GM18867 (cell line): ENCODE measurements around the gene PRDM16.

ENCODE experiments used
- ATAC-seq: cut with Tn5 transposase; IDR thresholded peaks from one replicate; pipeline ENCODE4 v1.9.1; 2021; ENCODE audit warnings: mild to moderate bottlenecking, moderate library complexity; ENCODE audit not compliant: unreplicated experiment

Gene PRDM16

GRCh38 chr1:3067671-3068563 lies 1.1 kb upstream of the PRDM16 start:
- no peak for ATAC-seq

GRCh38 chr1:3069491-3070308 lies 697 bp downstream of the PRDM16 start:
- no peak for ATAC-seq

GRCh38 chr1:3070309-3070643 lies 1.3 kb downstream of the PRDM16 start:
- ATAC-seq = no peak

- no peak for ATAC-seq
Measured at GRCh38 chr1:3070644-3071564, 1.9 kb downstream of the PRDM16 start.

GRCh38 chr1:3071565-3072390 lies 2.8 kb downstream of the PRDM16 start:
- ATAC-seq = no peak

GRCh38 chr1:3072391-3073185 lies 3.6 kb downstream of the PRDM16 start:
- ATAC-seq = no peak

- no peak for ATAC-seq
Measured at GRCh38 chr1:3073186-3073488, 4.1 kb downstream of the PRDM16 start.

GRCh38 chr1:3073489-3074296 lies 4.7 kb downstream of the PRDM16 start:
- ATAC-seq = no peak

GRCh38 chr1:3074297-3074741 lies 5.3 kb downstream of the PRDM16 start:
- ATAC-seq = no peak

GRCh38 chr1:3074800-3075199 lies 5.8 kb downstream of the PRDM16 start:
- ATAC-seq = no peak

- ATAC-seq = no peak
Measured at GRCh38 chr1:3075666-3076362, 6.8 kb downstream of the PRDM16 start.

- no peak for ATAC-seq
Measured at GRCh38 chr1:3076363-3076740, 7.3 kb downstream of the PRDM16 start.

- ATAC-seq = no peak
Measured at GRCh38 chr1:3077081-3077480, 8.1 kb downstream of the PRDM16 start.

GRCh38 chr1:3077561-3077960 lies 8.6 kb downstream of the PRDM16 start:
- ATAC-seq = no peak

- ATAC-seq = no peak
Measured at GRCh38 chr1:3078430-3078861, 9.4 kb downstream of the PRDM16 start.

- ATAC-seq = no peak
Measured at GRCh38 chr1:3078871-3079270, 9.9 kb downstream of the PRDM16 start.

GRCh38 chr1:3079381-3080052 lies 10.5 kb downstream of the PRDM16 start:
- no peak for ATAC-seq
